PC-3 (cell line): ENCODE measurements around the gene C6orf136. TPM values are rescaled to one million over a fixed set of nuclear protein-coding genes. Genes with fewer than 3 reads are reported as not detected.

ENCODE experiments used
- ATAC-seq: fragments of 200-7000 bp; cut with Tn5 transposase; 2 replicates; pipeline ENCODE4 v1.9.1; 2020; ENCODE audit warnings: mild to moderate bottlenecking, moderate library complexity
- BruUV-seq: library from RNA; stranded (reverse); fragments of 400-500 nt; replicated peaks from 2 replicates; lab custom pipeline; 2021; lab: Mats Ljungman, UMichigan
- CTCF ChIA-PET: fragments of 300-600 bp; sonication (Branson Sonifier 250); formaldehyde crosslinking; loops from one replicate; lab custom pipeline; 2022; ENCODE audit warnings: antibody characterized with exemption; lab: Charles Lee
- POLR2A ChIA-PET: fragments of 300-600 bp; sonication (Branson Sonifier 250); formaldehyde crosslinking; loops from one replicate; lab custom pipeline; 2022; ENCODE audit warnings: antibody characterized with exemption; ENCODE audit not compliant: unreplicated experiment; lab: Charles Lee
- DNase-seq: peaks from one replicate; pipeline ENCODE4 v3.0.0-alpha.2; 2015
- H2AFZ ChIP-seq: fragments of 300-600 bp; sonication (generic); 2 replicates; pipeline ENCODE4 v1.6.0; 2016; ENCODE audit warnings: antibody characterized with exemption, low read length
- H3F3A ChIP-seq: fragments of 300-600 bp; sonication (generic); one replicate; pipeline ENCODE4 v1.6.0; 2017; ENCODE audit warnings: antibody characterized with exemption, low read length, control low read depth, mild to moderate bottlenecking; ENCODE audit not compliant: unreplicated experiment
- H3K27ac ChIP-seq: fragments of 300-600 bp; sonication (generic); 2 replicates; pipeline ENCODE4 v1.5.1; 2016; ENCODE audit warnings: mild to moderate bottlenecking, low read length
- H3K27me3 ChIP-seq: fragments of 300-600 bp; sonication (generic); 2 replicates; pipeline ENCODE4 v1.6.1; 2016; ENCODE audit warnings: low read length, mixed read lengths
- H3K36me3 ChIP-seq: fragments of 300-600 bp; sonication (generic); 2 replicates; pipeline ENCODE4 v1.6.1; 2016; ENCODE audit warnings: low read depth, mixed run types, low read length, mixed read lengths
- H3K4me1 ChIP-seq: fragments of 300-600 bp; sonication (generic); 2 replicates; pipeline ENCODE4 v1.5.1; 2016; ENCODE audit warnings: low read length; ENCODE audit not compliant: insufficient read depth
- H3K4me2 ChIP-seq: fragments of 300-600 bp; sonication (generic); 2 replicates; pipeline ENCODE4 v1.6.0; 2016; ENCODE audit warnings: low read length
- H3K4me3 ChIP-seq: fragments of 300-600 bp; sonication (generic); 2 replicates; pipeline ENCODE4 v1.5.1; 2016; ENCODE audit warnings: mild to moderate bottlenecking, low read length, mixed read lengths
- H3K79me2 ChIP-seq: fragments of 300-600 bp; sonication (generic); 2 replicates; pipeline ENCODE4 v1.6.1; 2017; ENCODE audit warnings: low read length, mixed read lengths
- H3K9ac ChIP-seq: fragments of 300-600 bp; sonication (generic); 2 replicates; pipeline ENCODE4 v1.6.0; 2016; ENCODE audit warnings: mild to moderate bottlenecking, low read length
- H3K9me2 ChIP-seq: fragments of 300-600 bp; sonication (generic); replicated peaks from 2 replicates; pipeline ENCODE4 v1.6.1; 2016; ENCODE audit warnings: mixed run types, low read length, mixed read lengths
- H3K9me3 ChIP-seq: fragments of 300-600 bp; sonication (generic); 2 replicates; pipeline ENCODE4 v1.6.1; 2016; ENCODE audit warnings: low read length, mixed read lengths
- H4K20me1 ChIP-seq: fragments of 300-600 bp; sonication (generic); 2 replicates; pipeline ENCODE4 v1.6.1; 2016; ENCODE audit warnings: low read length, mixed read lengths
- EZH2 ChIP-seq: fragments of 300-600 bp; sonication (generic); IDR thresholded peaks from one replicate; pipeline ENCODE4 v1.6.1; 2017; ENCODE audit warnings: antibody characterized with exemption, mild to moderate bottlenecking, low read length; ENCODE audit not compliant: unreplicated experiment
- EZH2phosphoT487 ChIP-seq: fragments of 300-600 bp; sonication (generic); IDR thresholded peaks from 2 replicates; pipeline ENCODE4 v1.6.1; 2018; ENCODE audit warnings: mild to moderate bottlenecking, antibody characterized with exemption, low read length, borderline replicate concordance
- intact Hi-C: fragments of 100-400 bp; cut with micrococcal nuclease; formaldehyde crosslinking; loops from 2 replicates; pipeline ENCODE4 v1.9.0; 2023
- total RNA-seq: library from RNA; depleted of rRNA; stranded (reverse); fragments of >200 nt; gene quantifications from 2 replicates; pipeline ENCODE4 v1.2.3, GENCODE V29; 2014
- TF ChIP-seq, protein P1 (sequence below): fragments of 300-600 bp; sonication (generic); conservative IDR thresholded peaks from 2 replicates; pipeline ENCODE4 v1.5.1; 2017; ENCODE audit warnings: antibody characterized with exemption, low read depth, mild to moderate bottlenecking, low read length

The C6orf136 gene
- total RNA-seq, 1 experiment from 2014 or later = 18.7 TPM

DNA sequence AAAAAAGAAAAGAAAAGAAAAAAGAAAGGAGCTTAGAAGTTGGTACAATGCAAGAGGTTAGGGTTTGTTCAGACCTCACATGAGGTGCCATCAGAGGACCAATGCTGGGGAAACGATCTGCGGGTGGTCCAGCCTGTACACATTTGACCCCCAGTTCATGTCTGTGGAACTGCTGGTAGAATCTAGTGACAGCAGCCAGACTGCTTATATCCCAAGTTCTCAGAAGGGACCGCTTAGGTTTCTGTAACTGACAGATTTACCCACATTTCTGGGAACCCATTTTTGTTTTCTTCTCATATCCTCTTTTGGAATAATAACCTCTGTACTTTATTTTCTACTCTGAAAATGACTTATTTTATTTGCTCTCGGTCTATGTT lies 34.8 kb downstream of the C6orf136 start:
- ChIA-PET POLR2A (no interaction called here), CTCF (no interaction called here)
- no peaks in the 10 kb centered on the region for H3K9me2 ChIP-seq
- H3K4me3 ChIP-seq = peak overlapping the region; percentile 97
- H3K9me3 ChIP-seq = no peaks in the 10 kb centered on the region
- peaks cover 13% of the 10 kb centered on the region for H3K36me3 ChIP-seq
- peaks cover 81% of the 10 kb centered on the region for H3K79me2 ChIP-seq
- peak overlapping the region; percentile 87 for H3K4me2 ChIP-seq
- no peak for TF ChIP-seq EZH2phosphoT487
- no peak for TF ChIP-seq EZH2
- TF ChIP-seq, protein P1, sequence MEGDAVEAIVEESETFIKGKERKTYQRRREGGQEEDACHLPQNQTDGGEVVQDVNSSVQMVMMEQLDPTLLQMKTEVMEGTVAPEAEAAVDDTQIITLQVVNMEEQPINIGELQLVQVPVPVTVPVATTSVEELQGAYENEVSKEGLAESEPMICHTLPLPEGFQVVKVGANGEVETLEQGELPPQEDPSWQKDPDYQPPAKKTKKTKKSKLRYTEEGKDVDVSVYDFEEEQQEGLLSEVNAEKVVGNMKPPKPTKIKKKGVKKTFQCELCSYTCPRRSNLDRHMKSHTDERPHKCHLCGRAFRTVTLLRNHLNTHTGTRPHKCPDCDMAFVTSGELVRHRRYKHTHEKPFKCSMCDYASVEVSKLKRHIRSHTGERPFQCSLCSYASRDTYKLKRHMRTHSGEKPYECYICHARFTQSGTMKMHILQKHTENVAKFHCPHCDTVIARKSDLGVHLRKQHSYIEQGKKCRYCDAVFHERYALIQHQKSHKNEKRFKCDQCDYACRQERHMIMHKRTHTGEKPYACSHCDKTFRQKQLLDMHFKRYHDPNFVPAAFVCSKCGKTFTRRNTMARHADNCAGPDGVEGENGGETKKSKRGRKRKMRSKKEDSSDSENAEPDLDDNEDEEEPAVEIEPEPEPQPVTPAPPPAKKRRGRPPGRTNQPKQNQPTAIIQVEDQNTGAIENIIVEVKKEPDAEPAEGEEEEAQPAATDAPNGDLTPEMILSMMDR = no peak
- intact Hi-C loops = loop anchor here (1.0 kb wide), 1 partner anchor 41 kb away; no protein-coding TSS in a partner anchor
- no peak for DNase-seq
- H2AFZ ChIP-seq = no peak overlapping the region
- ATAC-seq = no peak
- H3K27me3 ChIP-seq = no peaks in the 10 kb centered on the region
- peak overlapping the region; percentile 89 for H3K27ac ChIP-seq
- no peaks in the 10 kb centered on the region for H3F3A ChIP-seq
- no peaks in the 10 kb centered on the region for H4K20me1 ChIP-seq
- no TSS peak for BruUV-seq
- peak overlapping the region; percentile 80 for H3K9ac ChIP-seq
- H3K4me1 ChIP-seq = peaks cover 58% of the 10 kb centered on the region

DNA sequence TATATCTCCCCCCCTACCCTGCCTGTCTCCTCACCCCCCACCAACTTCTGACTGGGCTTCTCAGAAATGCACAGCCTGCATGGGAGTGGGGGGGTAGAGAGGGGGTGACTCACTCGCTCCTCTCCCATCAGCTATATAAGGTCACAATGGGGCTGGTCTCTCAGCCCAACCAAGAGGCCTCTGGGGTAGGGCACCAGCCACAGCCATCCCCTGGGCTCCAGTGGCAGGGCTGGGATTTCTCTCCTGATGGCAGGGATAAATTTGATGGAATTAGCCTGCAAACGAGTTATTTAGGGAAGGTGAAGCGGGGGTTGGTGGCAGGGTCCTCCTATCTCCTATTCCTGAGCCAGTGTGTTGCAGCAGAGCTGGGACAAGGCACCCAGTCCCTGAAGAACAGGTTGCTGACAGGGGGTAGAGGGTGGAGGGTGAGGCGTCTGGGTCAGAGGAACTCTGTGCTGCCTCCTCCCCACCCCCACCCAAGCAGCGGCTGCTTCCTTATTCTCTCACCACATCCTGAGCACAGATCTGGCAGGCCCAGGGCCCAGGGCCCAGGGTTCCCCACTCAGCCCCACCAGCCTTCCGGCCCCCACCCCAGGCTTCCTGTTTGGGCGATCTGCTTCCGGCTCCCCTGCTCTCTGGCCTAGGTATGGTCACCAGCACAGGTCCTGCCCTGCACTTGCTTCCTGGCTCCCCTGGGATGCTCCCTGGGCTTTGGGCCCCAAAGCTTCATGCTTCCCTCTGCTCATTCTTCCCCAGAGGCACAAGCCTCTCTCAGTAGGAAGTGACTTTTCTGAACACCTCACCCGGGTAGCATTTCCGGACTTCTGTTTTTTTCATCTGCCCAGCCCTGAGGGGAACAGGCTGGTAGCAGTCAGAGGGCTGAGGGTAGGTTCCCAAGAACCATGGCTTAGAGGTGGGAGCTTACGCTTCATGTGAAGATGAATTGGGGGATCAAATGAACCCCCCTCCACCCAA lies 35.5 kb downstream of the C6orf136 start:
- TF ChIP-seq, protein P1 = no peak
- TF ChIP-seq EZH2phosphoT487 = no peak
- TF ChIP-seq EZH2 = no peak
- peak overlapping the region; percentile 97 for H3K4me3 ChIP-seq
- peaks cover 10% of the 10 kb centered on the region for H3K36me3 ChIP-seq
- ChIA-PET CTCF (interaction anchor here (1.1 kb wide), 1 partner anchor 40 kb away, joined by 3 read pairs; no protein-coding TSS in a partner anchor), POLR2A (no interaction called here)
- DNase-seq = peak; percentile 84
- no peaks in the 10 kb centered on the region for H3K9me3 ChIP-seq
- no peaks in the 10 kb centered on the region for H4K20me1 ChIP-seq
- H3K9ac ChIP-seq = peak overlapping the region; percentile 80
- no TSS peak for BruUV-seq
- H3K4me2 ChIP-seq = peak overlapping the region; percentile 87
- intact Hi-C loops = loop anchor here (1.0 kb wide), 1 partner anchor 40 kb away; no protein-coding TSS in a partner anchor
- H3K27me3 ChIP-seq = no peaks in the 10 kb centered on the region
- peak; percentile 53 for ATAC-seq
- peaks cover 58% of the 10 kb centered on the region for H3K4me1 ChIP-seq
- H3K9me2 ChIP-seq = no peaks in the 10 kb centered on the region
- peaks cover 84% of the 10 kb centered on the region for H3K79me2 ChIP-seq
- H3K27ac ChIP-seq = peak overlapping the region; percentile 89
- no peak overlapping the region for H2AFZ ChIP-seq
- H3F3A ChIP-seq = no peaks in the 10 kb centered on the region
